OCI-LY7 (cell line): Measurements from ENCODE around the gene TNFRSF8.

ENCODE experiments used
- CTCF ChIP-seq: fragments of 200-600 bp; sonication (generic); conservative IDR thresholded peaks from 2 replicates; pipeline ENCODE4 v1.5.1; 2014; ENCODE audit warnings: mild to moderate bottlenecking, antibody characterized with exemption, low read length, moderate library complexity, mixed read lengths
- EZH2phosphoT487 ChIP-seq: fragments of 200-600 bp; sonication (generic); IDR thresholded peaks from 2 replicates; pipeline ENCODE4 v1.6.1; 2018; ENCODE audit warnings: low read depth, borderline replicate concordance, mild to moderate bottlenecking, mixed run types, antibody characterized with exemption, low read length, moderate library complexity, mixed read lengths

- no peak for TF ChIP-seq CTCF
- TF ChIP-seq EZH2phosphoT487, result no peak
These were observed 7.8 kb upstream of the TNFRSF8 start for GRCh38 chr1:12055259-12055658.
